H1 (cell line): ENCODE data around the gene NANOS3. TPM values are rescaled to one million over a fixed set of nuclear protein-coding genes. Genes with fewer than 3 reads are reported as not detected.

Experiments used
- CTCF ChIA-PET: fragments of 300-600 bp; sonication (Branson Sonifier 250); formaldehyde crosslinking; loops from one replicate; lab custom pipeline; 2021; ENCODE audit not compliant: partially characterized antibody; lab: Charles Lee
- POLR2A ChIA-PET: fragments of 300-600 bp; sonication (Branson Sonifier 250); formaldehyde crosslinking; loops from one replicate; lab custom pipeline; 2021; ENCODE audit warnings: inconsistent platforms; ENCODE audit not compliant: partially characterized antibody; lab: Charles Lee
- DNase-seq, 2 experiments: peaks; one replicate each; pipeline versions ENCODE4 v3.0.0 to v3.0.0-alpha.2; 2010 to 2022; ENCODE audit warnings: low spot score in 2 of 2, low read depth in 1 of 2, mixed read lengths in 1 of 2
- FAIRE-seq: peaks from 2 replicates; lab custom pipeline; 2011; peaks lifted over from hg19 to GRCh38; lab: Jason Lieb, UNC
- H2AFZ ChIP-seq: 2 replicates; pipeline ENCODE4 v1.8.1; 2012; ENCODE audit warnings: low read length, inconsistent platforms
- H2AK5ac ChIP-seq: 2 replicates; pipeline ENCODE4 v1.6.1; 2013; ENCODE audit warnings: low read depth, low read length
- H2BK120ac ChIP-seq: replicated peaks from 2 replicates; pipeline ENCODE3; 2013; ENCODE audit warnings: low read depth, low read length, inconsistent platforms
- H2BK12ac ChIP-seq: 2 replicates; pipeline ENCODE4 v1.6.1; 2013; ENCODE audit warnings: low read depth, low read length
- H2BK15ac ChIP-seq: 2 replicates; pipeline ENCODE4 v1.6.1; 2013; ENCODE audit warnings: low read length
- H2BK20ac ChIP-seq: 2 replicates; pipeline ENCODE4 v1.6.1; 2013; ENCODE audit warnings: low read length
- H2BK5ac ChIP-seq: 2 replicates; pipeline ENCODE4 v1.6.1; 2013; ENCODE audit warnings: low read depth, low read length
- H3K14ac ChIP-seq: 2 replicates; pipeline ENCODE4 v1.6.1; 2013; ENCODE audit warnings: inconsistent platforms; ENCODE audit not compliant: insufficient read length
- H3K18ac ChIP-seq: 2 replicates; pipeline ENCODE4 v1.6.1; 2013; ENCODE audit warnings: low read length; ENCODE audit errors: extremely low read depth
- H3K23ac ChIP-seq: 2 replicates; pipeline ENCODE4 v1.6.1; 2013; ENCODE audit warnings: inconsistent platforms; ENCODE audit not compliant: insufficient read length
- H3K23me2 ChIP-seq: 2 replicates; pipeline ENCODE4 v1.6.1; 2013; ENCODE audit warnings: low read depth, low read length
- H3K27ac ChIP-seq: 2 replicates; pipeline ENCODE4 v1.6.1; 2011; ENCODE audit warnings: low read depth, low read length, inconsistent platforms
- H3K27me3 ChIP-seq, 4 experiments: replicated peaks in 1 of 4; 1 replicate in 1 of 4; 2 replicates in 3 of 4; pipeline versions ENCODE4 v1.6.1 to v1.8.1; 2011 to 2013; ENCODE audit warnings: low read length in 3 of 4, mild to moderate bottlenecking in 3 of 4, inconsistent platforms in 2 of 4, mixed read lengths in 2 of 4, moderate library complexity in 1 of 4; ENCODE audit not compliant: control insufficient read depth in 3 of 4, insufficient read depth in 3 of 4; ENCODE audit errors: extremely low read depth in 1 of 4
- H3K36me3 ChIP-seq, 4 experiments: 2 replicates each; pipeline versions ENCODE4 v1.6.1 to v1.8.1; 2011 to 2013; ENCODE audit warnings: mild to moderate bottlenecking in 4 of 4, low read length in 3 of 4, moderate library complexity in 2 of 4, control low read depth in 1 of 4, inconsistent platforms in 1 of 4; ENCODE audit not compliant: insufficient read depth in 4 of 4, control insufficient read depth in 2 of 4
- H3K4ac ChIP-seq: replicated peaks from 2 replicates; pipeline ENCODE3; 2013; ENCODE audit warnings: low read length, low read depth, mixed read lengths, inconsistent platforms; ENCODE audit not compliant: insufficient read length
- H3K4me1 ChIP-seq, 4 experiments: replicated peaks in 1 of 4; 1 replicate in 1 of 4; 2 replicates in 3 of 4; pipeline versions ENCODE4 v1.6.1 to v1.8.1; 2011 to 2013; ENCODE audit warnings: low read length in 3 of 4, inconsistent platforms in 2 of 4, mixed read lengths in 1 of 4; ENCODE audit not compliant: insufficient read depth in 4 of 4, control insufficient read depth in 3 of 4
- H3K4me2 ChIP-seq, 2 experiments: 2 replicates each; pipeline versions ENCODE4 v1.6.1 to v1.8.1; 2011 to 2013; ENCODE audit warnings: low read depth in 2 of 2, low read length in 2 of 2, control low read depth in 1 of 2, inconsistent platforms in 1 of 2, mild to moderate bottlenecking in 1 of 2; ENCODE audit not compliant: insufficient read depth in 1 of 2
- H3K4me3 ChIP-seq, 4 experiments: fragments of 200-600, 300-600 bp in 1 of 4; sonication (generic), shearing (Covaris generic), sonication (Bioruptor Twin) in 1 of 4; 2 replicates each; pipeline versions ENCODE4 v1.5.1 to v1.8.1; 2011 to 2016; ENCODE audit warnings: low read length in 4 of 4, low read depth in 3 of 4, control low read depth in 2 of 4, inconsistent platforms in 2 of 4, mild to moderate bottlenecking in 2 of 4, mixed read lengths in 1 of 4, moderate library complexity in 1 of 4; ENCODE audit not compliant: insufficient read depth in 2 of 4; ENCODE audit errors: extremely low read depth in 1 of 4
- H3K56ac ChIP-seq: replicated peaks from 2 replicates; pipeline ENCODE3; 2013; ENCODE audit warnings: low read depth, mild to moderate bottlenecking, mixed read lengths, low read length, inconsistent platforms; ENCODE audit not compliant: insufficient read length
- H3K79me1 ChIP-seq: 2 replicates; pipeline ENCODE4 v1.6.1; 2013; ENCODE audit warnings: low read depth, low read length, control low read depth
- H3K79me2 ChIP-seq, 2 experiments: 2 replicates each; pipeline versions ENCODE4 v1.6.1 to v1.8.1; 2012 to 2013; ENCODE audit warnings: low read length in 2 of 2, mild to moderate bottlenecking in 2 of 2, inconsistent platforms in 1 of 2; ENCODE audit not compliant: insufficient read depth in 2 of 2, control insufficient read depth in 1 of 2
- H3K9ac ChIP-seq, 4 experiments: replicated peaks in 1 of 4; 1 replicate in 1 of 4; 2 replicates in 3 of 4; pipeline versions ENCODE4 v1.6.1 to v1.8.1; 2011 to 2013; ENCODE audit warnings: low read depth in 3 of 4, low read length in 3 of 4, control low read depth in 2 of 4, mild to moderate bottlenecking in 2 of 4, moderate library complexity in 2 of 4, inconsistent platforms in 1 of 4; ENCODE audit errors: extremely low read depth in 1 of 4
- H3K9me3 ChIP-seq, 2 experiments: 2 replicates each; pipeline versions ENCODE4 v1.6.1 to v1.8.1; 2012 to 2013; ENCODE audit warnings: mild to moderate bottlenecking in 2 of 2, moderate library complexity in 2 of 2, control low read depth in 1 of 2, inconsistent platforms in 1 of 2, low read depth in 1 of 2, low read length in 1 of 2, mixed read lengths in 1 of 2; ENCODE audit not compliant: insufficient read depth in 2 of 2
- H4K20me1 ChIP-seq, 2 experiments: replicated peaks in 1 of 2; 2 replicates each; pipeline versions ENCODE3 to v1.8.1; 2011 to 2013; ENCODE audit warnings: inconsistent platforms in 2 of 2, low read length in 2 of 2, mild to moderate bottlenecking in 1 of 2; ENCODE audit not compliant: insufficient read depth in 2 of 2, control insufficient read depth in 1 of 2
- H4K5ac ChIP-seq: 2 replicates; pipeline ENCODE4 v1.6.1; 2013; ENCODE audit warnings: low read length, low read depth, mixed read lengths, inconsistent platforms; ENCODE audit not compliant: insufficient read length
- H4K8ac ChIP-seq: 2 replicates; pipeline ENCODE4 v1.8.0; 2013; ENCODE audit warnings: mild to moderate bottlenecking, moderate library complexity, low read length, inconsistent platforms; ENCODE audit not compliant: insufficient read depth; ENCODE audit errors: extremely low read depth
- H4K91ac ChIP-seq: replicated peaks from 2 replicates; pipeline ENCODE3; 2013; ENCODE audit warnings: low read length, mixed read lengths, inconsistent platforms; ENCODE audit not compliant: insufficient read length
- BRCA1 ChIP-seq: IDR thresholded peaks from 2 replicates; pipeline ENCODE4 v1.6.1; 2012; ENCODE audit warnings: low read depth, low read length, improper control_type of control experiment
- CEBPB ChIP-seq: IDR thresholded peaks from 2 replicates; pipeline ENCODE4 v1.6.1; 2012; ENCODE audit warnings: low read depth, low read length
- EGR1 ChIP-seq: IDR thresholded peaks from 2 replicates; pipeline ENCODE4 v1.6.1; 2011; ENCODE audit warnings: low read depth, low read length, borderline replicate concordance
- HDAC2 ChIP-seq, 2 experiments: fragments of 300-600 bp in 1 of 2; sonication (generic) in 1 of 2; IDR thresholded peaks; 2 replicates each; pipeline ENCODE4 v1.6.1; 2011 to 2012; ENCODE audit warnings: low read depth in 2 of 2, low read length in 2 of 2, mild to moderate bottlenecking in 2 of 2, moderate library complexity in 2 of 2, borderline replicate concordance in 1 of 2, inconsistent platforms in 1 of 2
- JUND ChIP-seq: IDR thresholded peaks from 2 replicates; pipeline ENCODE4 v1.6.1; 2011; ENCODE audit warnings: mild to moderate bottlenecking, improper control_type of control experiment, low read length
- KDM1A ChIP-seq: fragments of 200-600, 300-600 bp; sonication (generic); IDR thresholded peaks from 2 replicates; pipeline ENCODE4 v1.7.1; 2016; ENCODE audit warnings: mild to moderate bottlenecking, low read length, borderline replicate concordance
- POLR2A ChIP-seq, 2 experiments: IDR thresholded peaks; 1 replicate in 1 of 2; 2 replicates in 1 of 2; pipeline ENCODE4 v1.6.1; 2011; ENCODE audit warnings: low read depth in 2 of 2, low read length in 2 of 2, mild to moderate bottlenecking in 2 of 2; ENCODE audit errors: control extremely low read depth in 1 of 2
- SAP30 ChIP-seq: fragments of 300-600 bp; sonication (generic); IDR thresholded peaks from 2 replicates; pipeline ENCODE4 v1.7.1; 2012; ENCODE audit warnings: low read length, moderate library complexity, mild to moderate bottlenecking, inconsistent platforms; ENCODE audit not compliant: insufficient read depth, insufficient replicate concordance
- SRF ChIP-seq: IDR thresholded peaks from 2 replicates; pipeline ENCODE4 v1.6.1; 2011; ENCODE audit warnings: mild to moderate bottlenecking, low read depth, low read length, moderate library complexity
- TAF1 ChIP-seq: IDR thresholded peaks from 2 replicates; pipeline ENCODE4 v1.6.1; 2011; ENCODE audit warnings: mild to moderate bottlenecking, low read depth, low read length
- TAF7 ChIP-seq: optimal IDR thresholded peaks from 2 replicates; pipeline ENCODE3; 2011; ENCODE audit warnings: low read depth, mild to moderate bottlenecking, inconsistent platforms, low read length, moderate library complexity, borderline replicate concordance
- WGBS, 2 experiments: shearing (Covaris generic) in 1 of 2; methylation state at CpG; one replicate each; pipeline versions ENCODE4 v1.1.6 to v1.1.7; 2013 to 2015; ENCODE audit warnings: low lambda C conversion rate in 2 of 2, mixed read lengths in 2 of 2, inconsistent platforms in 1 of 2, low coverage in 1 of 2, missing lambda C conversion rate in 1 of 2; ENCODE audit not compliant: insufficient replicate concordance in 2 of 2, insufficient coverage in 1 of 2, insufficient read length in 1 of 2; ENCODE audit errors: extremely low coverage in 1 of 2, missing lambda C conversion rate in 1 of 2; 5-methylcytosine and 5-hydroxymethylcytosine counted together
- polyA plus RNA-seq, 7 experiments: library from polyadenylated mRNA; depleted of rRNA in 3 of 7; stranded (reverse) in 5 of 7; unstranded in 2 of 7; fragments of >200 nt in 5 of 7; fragments of 200-250 nt in 2 of 7; gene quantifications; 1 replicate in 5 of 7; 2 replicates in 1 of 7; 4 replicates in 1 of 7; pipeline versions ENCODE4 v1.2.1 to v1.2.3, GENCODE V29; 2011 to 2013; ENCODE audit warnings: missing spikeins in 2 of 7, mixed read lengths in 2 of 7
- total RNA-seq: library from RNA; stranded (reverse); fragmentation: NEBNext Ultra II Directional; extraction: Animal tissue kit (Norgen Biotek cat#: 25700); gene quantifications from 2 replicates; pipeline ENCODE4 v1.2.1, GENCODE V29; 2021

Gene NANOS3
- total and polyA plus RNA-seq, 2 of the 8 experiments (the other 6 are each of a cell fraction or from before 2014, with no cell fraction given), result 0.62 TPM; not detected in 1

DNA sequence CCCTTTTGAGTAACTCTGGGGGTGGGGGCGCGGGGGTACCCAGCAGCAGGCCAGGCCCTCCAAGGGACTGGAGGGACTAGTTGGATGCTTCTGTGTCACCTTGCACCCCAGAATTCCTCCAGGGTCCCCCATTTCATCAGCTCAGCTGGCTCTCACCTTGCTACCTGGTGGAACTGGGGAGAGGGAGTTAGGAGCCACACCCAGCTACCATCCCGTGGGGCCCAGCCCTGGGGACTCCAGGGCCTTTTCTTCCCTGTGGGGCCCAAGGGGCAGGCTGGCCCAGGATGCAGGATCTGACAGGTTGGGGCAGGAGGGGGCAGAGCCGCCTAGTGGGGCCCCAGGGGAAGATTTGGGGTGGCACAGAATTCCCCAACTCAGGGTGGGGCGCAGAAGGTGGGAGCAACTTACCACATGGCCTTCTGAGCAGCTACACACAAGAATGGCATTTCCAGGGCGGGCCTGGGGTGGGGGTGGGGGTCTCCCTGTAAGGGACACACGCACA, 32.8 kb upstream of the NANOS3 start:
- H3K56ac ChIP-seq, result no peak overlapping the region
- H2BK15ac ChIP-seq, result no peak overlapping the region
- peak overlapping the region; percentile 48 for H3K18ac ChIP-seq
- TF ChIP-seq CEBPB, result no peak
- no peak for TF ChIP-seq KDM1A
- TF ChIP-seq JUND, result no peak
- TF ChIP-seq TAF7, result no peak
- no peak for TF ChIP-seq BRCA1
- no peak for TF ChIP-seq SRF
- TF ChIP-seq POLR2A (IDR thresholded peaks at IDR 0.05; ENCODE audit: control extremely low read depth in 1 of 2, low read depth in 2 of 2, low read length in 2 of 2), result no peak
- no peak for TF ChIP-seq TAF1
- TF ChIP-seq HDAC2 (IDR thresholded peaks at IDR 0.05; ENCODE audit: borderline replicate concordance in 1 of 2, low read depth in 2 of 2, low read length in 2 of 2), result no peak
- TF ChIP-seq EGR1, result no peak
- TF ChIP-seq SAP30, result no peak
- DNase-seq (peak in 1 of 2 experiments; percentile 53), FAIRE-seq (no peak)
- H3K23me2 ChIP-seq, result peaks cover 18% of the 10 kb centered on the region; the same call in 1 of the 2 replicates
- H3K36me3 ChIP-seq, result no peaks in the 10 kb centered on the region
- CTCF ChIA-PET, result interaction anchor here (1.6 kb wide), 1 partner anchor 18 kb away, joined by 5 read pairs; no protein-coding TSS in a partner anchor
- H3K4me3 ChIP-seq, result no peak overlapping the region
- peak overlapping the region; percentile 95; the same call in 1 of the 2 replicates for H2BK12ac ChIP-seq
- peaks cover 0 to 43% (median 34%) of the 10 kb centered on the region in 4 experiments; a peak in 6 of 7 replicates for H3K4me1 ChIP-seq
- peaks cover 1 to 5% of the 10 kb centered on the region in 2 experiments for H4K20me1 ChIP-seq
- no peak overlapping the region for H3K27ac ChIP-seq
- H3K27me3 ChIP-seq, result no peaks in the 10 kb centered on the region
- 0 out of 2 replicates have a peak overlapping the region, but pooled peaks have one; percentile 43 for H2BK20ac ChIP-seq
- no peak overlapping the region for H4K91ac ChIP-seq
- H3K9ac ChIP-seq, result no peak overlapping the region
- WGBS, 2 experiments, result 72% methylated on average over 7 of the region's 7 CpGs; no CpG with 5 or more reads in 1 of the 2 experiments
- peaks cover 0 to 3% of the 10 kb centered on the region in 2 experiments; a peak in 2 of 4 replicates for H3K79me2 ChIP-seq
- H3K14ac ChIP-seq, result no peak overlapping the region
- H4K8ac ChIP-seq, result no peak overlapping the region
- H2BK120ac ChIP-seq, result no peak overlapping the region
- H2BK5ac ChIP-seq, result peak overlapping the region; percentile 81; the same call in 1 of the 2 replicates
- peak overlapping the region; percentile 86; the same call in 1 of the 2 replicates for H2AK5ac ChIP-seq
- H4K5ac ChIP-seq, result no peak overlapping the region
- POLR2A ChIA-PET, result interaction anchor here (1.0 to 9.2 kb wide), 4 partner anchors 10 to 49 kb away, joined by 3 to 62 read pairs (median 4); partner anchors contain the start of gene ZSWIM4
- H2AFZ ChIP-seq, result no peak overlapping the region
- H3K79me1 ChIP-seq, result no peaks in the 10 kb centered on the region
- no peak overlapping the region for H3K4ac ChIP-seq
- no peaks in the 10 kb centered on the region for H3K9me3 ChIP-seq
- 0 out of 4 replicates have a peak overlapping the region, but pooled peaks have one; percentile 16 to 79 for H3K4me2 ChIP-seq
- H3K23ac ChIP-seq, result no peak overlapping the region
